H1 (cell line): ENCODE results near the gene SLC34A1. TPM values are rescaled to one million over a fixed set of nuclear protein-coding genes. Genes with fewer than 3 reads are reported as not detected.

ENCODE experiments used
- CTCF ChIA-PET: fragments of 300-600 bp; sonication (Branson Sonifier 250); formaldehyde crosslinking; loops from one replicate; lab custom pipeline; 2021; ENCODE audit not compliant: partially characterized antibody; lab: Charles Lee
- POLR2A ChIA-PET: fragments of 300-600 bp; sonication (Branson Sonifier 250); formaldehyde crosslinking; loops from one replicate; lab custom pipeline; 2021; ENCODE audit warnings: inconsistent platforms; ENCODE audit not compliant: partially characterized antibody; lab: Charles Lee
- DNase-seq, 2 experiments: peaks; one replicate each; pipeline versions ENCODE4 v3.0.0 to v3.0.0-alpha.2; 2010 to 2022; ENCODE audit warnings: low spot score in 2 of 2, low read depth in 1 of 2, mixed read lengths in 1 of 2
- FAIRE-seq: peaks from 2 replicates; lab custom pipeline; 2011; peaks lifted over from hg19 to GRCh38; lab: Jason Lieb, UNC
- H2AFZ ChIP-seq: 2 replicates; pipeline ENCODE4 v1.8.1; 2012; ENCODE audit warnings: low read length, inconsistent platforms
- H2AK5ac ChIP-seq: 2 replicates; pipeline ENCODE4 v1.6.1; 2013; ENCODE audit warnings: low read depth, low read length
- H2BK120ac ChIP-seq: replicated peaks from 2 replicates; pipeline ENCODE3; 2013; ENCODE audit warnings: low read depth, low read length, inconsistent platforms
- H2BK12ac ChIP-seq: 2 replicates; pipeline ENCODE4 v1.6.1; 2013; ENCODE audit warnings: low read depth, low read length
- H2BK15ac ChIP-seq: 2 replicates; pipeline ENCODE4 v1.6.1; 2013; ENCODE audit warnings: low read length
- H2BK20ac ChIP-seq: 2 replicates; pipeline ENCODE4 v1.6.1; 2013; ENCODE audit warnings: low read length
- H2BK5ac ChIP-seq: 2 replicates; pipeline ENCODE4 v1.6.1; 2013; ENCODE audit warnings: low read depth, low read length
- H3K14ac ChIP-seq: 2 replicates; pipeline ENCODE4 v1.6.1; 2013; ENCODE audit warnings: inconsistent platforms; ENCODE audit not compliant: insufficient read length
- H3K18ac ChIP-seq: 2 replicates; pipeline ENCODE4 v1.6.1; 2013; ENCODE audit warnings: low read length; ENCODE audit errors: extremely low read depth
- H3K23ac ChIP-seq: 2 replicates; pipeline ENCODE4 v1.6.1; 2013; ENCODE audit warnings: inconsistent platforms; ENCODE audit not compliant: insufficient read length
- H3K23me2 ChIP-seq: 2 replicates; pipeline ENCODE4 v1.6.1; 2013; ENCODE audit warnings: low read depth, low read length
- H3K27ac ChIP-seq: 2 replicates; pipeline ENCODE4 v1.6.1; 2011; ENCODE audit warnings: low read depth, low read length, inconsistent platforms
- H3K27me3 ChIP-seq, 4 experiments: replicated peaks in 1 of 4; 1 replicate in 1 of 4; 2 replicates in 3 of 4; pipeline versions ENCODE4 v1.6.1 to v1.8.1; 2011 to 2013; ENCODE audit warnings: low read length in 3 of 4, mild to moderate bottlenecking in 3 of 4, inconsistent platforms in 2 of 4, mixed read lengths in 2 of 4, moderate library complexity in 1 of 4; ENCODE audit not compliant: control insufficient read depth in 3 of 4, insufficient read depth in 3 of 4; ENCODE audit errors: extremely low read depth in 1 of 4
- H3K36me3 ChIP-seq, 4 experiments: 2 replicates each; pipeline versions ENCODE4 v1.6.1 to v1.8.1; 2011 to 2013; ENCODE audit warnings: mild to moderate bottlenecking in 4 of 4, low read length in 3 of 4, moderate library complexity in 2 of 4, control low read depth in 1 of 4, inconsistent platforms in 1 of 4; ENCODE audit not compliant: insufficient read depth in 4 of 4, control insufficient read depth in 2 of 4
- H3K4ac ChIP-seq: replicated peaks from 2 replicates; pipeline ENCODE3; 2013; ENCODE audit warnings: low read length, low read depth, mixed read lengths, inconsistent platforms; ENCODE audit not compliant: insufficient read length
- H3K4me1 ChIP-seq, 4 experiments: replicated peaks in 1 of 4; 1 replicate in 1 of 4; 2 replicates in 3 of 4; pipeline versions ENCODE4 v1.6.1 to v1.8.1; 2011 to 2013; ENCODE audit warnings: low read length in 3 of 4, inconsistent platforms in 2 of 4, mixed read lengths in 1 of 4; ENCODE audit not compliant: insufficient read depth in 4 of 4, control insufficient read depth in 3 of 4
- H3K4me2 ChIP-seq, 2 experiments: 2 replicates each; pipeline versions ENCODE4 v1.6.1 to v1.8.1; 2011 to 2013; ENCODE audit warnings: low read depth in 2 of 2, low read length in 2 of 2, control low read depth in 1 of 2, inconsistent platforms in 1 of 2, mild to moderate bottlenecking in 1 of 2; ENCODE audit not compliant: insufficient read depth in 1 of 2
- H3K4me3 ChIP-seq, 4 experiments: fragments of 200-600, 300-600 bp in 1 of 4; sonication (generic), shearing (Covaris generic), sonication (Bioruptor Twin) in 1 of 4; 2 replicates each; pipeline versions ENCODE4 v1.5.1 to v1.8.1; 2011 to 2016; ENCODE audit warnings: low read length in 4 of 4, low read depth in 3 of 4, control low read depth in 2 of 4, inconsistent platforms in 2 of 4, mild to moderate bottlenecking in 2 of 4, mixed read lengths in 1 of 4, moderate library complexity in 1 of 4; ENCODE audit not compliant: insufficient read depth in 2 of 4; ENCODE audit errors: extremely low read depth in 1 of 4
- H3K56ac ChIP-seq: replicated peaks from 2 replicates; pipeline ENCODE3; 2013; ENCODE audit warnings: low read depth, mild to moderate bottlenecking, mixed read lengths, low read length, inconsistent platforms; ENCODE audit not compliant: insufficient read length
- H3K79me1 ChIP-seq: 2 replicates; pipeline ENCODE4 v1.6.1; 2013; ENCODE audit warnings: low read depth, low read length, control low read depth
- H3K79me2 ChIP-seq, 2 experiments: 2 replicates each; pipeline versions ENCODE4 v1.6.1 to v1.8.1; 2012 to 2013; ENCODE audit warnings: low read length in 2 of 2, mild to moderate bottlenecking in 2 of 2, inconsistent platforms in 1 of 2; ENCODE audit not compliant: insufficient read depth in 2 of 2, control insufficient read depth in 1 of 2
- H3K9ac ChIP-seq, 4 experiments: replicated peaks in 1 of 4; 1 replicate in 1 of 4; 2 replicates in 3 of 4; pipeline versions ENCODE4 v1.6.1 to v1.8.1; 2011 to 2013; ENCODE audit warnings: low read depth in 3 of 4, low read length in 3 of 4, control low read depth in 2 of 4, mild to moderate bottlenecking in 2 of 4, moderate library complexity in 2 of 4, inconsistent platforms in 1 of 4; ENCODE audit errors: extremely low read depth in 1 of 4
- H3K9me3 ChIP-seq, 2 experiments: 2 replicates each; pipeline versions ENCODE4 v1.6.1 to v1.8.1; 2012 to 2013; ENCODE audit warnings: mild to moderate bottlenecking in 2 of 2, moderate library complexity in 2 of 2, control low read depth in 1 of 2, inconsistent platforms in 1 of 2, low read depth in 1 of 2, low read length in 1 of 2, mixed read lengths in 1 of 2; ENCODE audit not compliant: insufficient read depth in 2 of 2
- H4K20me1 ChIP-seq, 2 experiments: replicated peaks in 1 of 2; 2 replicates each; pipeline versions ENCODE3 to v1.8.1; 2011 to 2013; ENCODE audit warnings: inconsistent platforms in 2 of 2, low read length in 2 of 2, mild to moderate bottlenecking in 1 of 2; ENCODE audit not compliant: insufficient read depth in 2 of 2, control insufficient read depth in 1 of 2
- H4K5ac ChIP-seq: 2 replicates; pipeline ENCODE4 v1.6.1; 2013; ENCODE audit warnings: low read length, low read depth, mixed read lengths, inconsistent platforms; ENCODE audit not compliant: insufficient read length
- H4K8ac ChIP-seq: 2 replicates; pipeline ENCODE4 v1.8.0; 2013; ENCODE audit warnings: mild to moderate bottlenecking, moderate library complexity, low read length, inconsistent platforms; ENCODE audit not compliant: insufficient read depth; ENCODE audit errors: extremely low read depth
- H4K91ac ChIP-seq: replicated peaks from 2 replicates; pipeline ENCODE3; 2013; ENCODE audit warnings: low read length, mixed read lengths, inconsistent platforms; ENCODE audit not compliant: insufficient read length
- KDM4A ChIP-seq: IDR thresholded peaks from one replicate; pipeline ENCODE4 v1.7.1; 2012; ENCODE audit warnings: low read depth, mild to moderate bottlenecking, moderate library complexity, low read length, inconsistent platforms; ENCODE audit not compliant: severe bottlenecking
- POLR2A ChIP-seq, 2 experiments: IDR thresholded peaks; 1 replicate in 1 of 2; 2 replicates in 1 of 2; pipeline ENCODE4 v1.6.1; 2011; ENCODE audit warnings: low read depth in 2 of 2, low read length in 2 of 2, mild to moderate bottlenecking in 2 of 2; ENCODE audit errors: control extremely low read depth in 1 of 2
- SIN3A ChIP-seq, 2 experiments: IDR thresholded peaks in 1 of 2; conservative IDR thresholded peaks in 1 of 2; 2 replicates each; pipeline ENCODE4 v1.6.1; 2011 to 2012; ENCODE audit warnings: low read length in 2 of 2, improper control_type of control experiment in 1 of 2, low read depth in 1 of 2, mild to moderate bottlenecking in 1 of 2
- WGBS, 2 experiments: shearing (Covaris generic) in 1 of 2; methylation state at CpG; one replicate each; pipeline versions ENCODE4 v1.1.6 to v1.1.7; 2013 to 2015; ENCODE audit warnings: low lambda C conversion rate in 2 of 2, mixed read lengths in 2 of 2, inconsistent platforms in 1 of 2, low coverage in 1 of 2, missing lambda C conversion rate in 1 of 2; ENCODE audit not compliant: insufficient replicate concordance in 2 of 2, insufficient coverage in 1 of 2, insufficient read length in 1 of 2; ENCODE audit errors: extremely low coverage in 1 of 2, missing lambda C conversion rate in 1 of 2; 5-methylcytosine and 5-hydroxymethylcytosine counted together
- polyA plus RNA-seq, 7 experiments: library from polyadenylated mRNA; depleted of rRNA in 3 of 7; stranded (reverse) in 5 of 7; unstranded in 2 of 7; fragments of >200 nt in 5 of 7; fragments of 200-250 nt in 2 of 7; gene quantifications; 1 replicate in 5 of 7; 2 replicates in 1 of 7; 4 replicates in 1 of 7; pipeline versions ENCODE4 v1.2.1 to v1.2.3, GENCODE V29; 2011 to 2013; ENCODE audit warnings: missing spikeins in 2 of 7, mixed read lengths in 2 of 7
- total RNA-seq: library from RNA; stranded (reverse); fragmentation: NEBNext Ultra II Directional; extraction: Animal tissue kit (Norgen Biotek cat#: 25700); gene quantifications from 2 replicates; pipeline ENCODE4 v1.2.1, GENCODE V29; 2021

Gene SLC34A1
- total and polyA plus RNA-seq, 2 of the 8 experiments (the other 6 are each of a cell fraction or from before 2014, with no cell fraction given), result not detected

- H4K91ac ChIP-seq, result no peak overlapping the region
- no peak for FAIRE-seq
These were observed 12.6 kb downstream of the SLC34A1 start for GRCh38 chr5:177396807-177397206.

More at GRCh38 chr5:177396807-177397206, 12.6 kb downstream of the SLC34A1 start:
- no peak overlapping the region for H3K56ac ChIP-seq
- no peaks in the 10 kb centered on the region for H3K9me3 ChIP-seq
- H3K23me2 ChIP-seq, result no peaks in the 10 kb centered on the region
- no peaks in the 10 kb centered on the region; a peak in 1 of 7 replicates for H3K4me1 ChIP-seq
- H2BK15ac ChIP-seq, result no peak overlapping the region
- no peak overlapping the region for H2BK120ac ChIP-seq
- H2BK12ac ChIP-seq, result peak overlapping the region; percentile 84; the same call in 1 of the 2 replicates
- no peak overlapping the region for H4K5ac ChIP-seq
- no peak overlapping the region for H3K4me2 ChIP-seq
- H2AK5ac ChIP-seq, result no peak overlapping the region
- no peak overlapping the region for H3K18ac ChIP-seq
- WGBS, 2 experiments, result 89% methylated on average over 8 of the region's 10 CpGs; no CpG with 5 or more reads in 1 of the 2 experiments
- H3K27me3 ChIP-seq, result peaks cover 0 to 16% (median 9%) of the 10 kb centered on the region in 4 experiments; a peak in 6 of 7 replicates
- H3K14ac ChIP-seq, result no peak overlapping the region
- H2BK5ac ChIP-seq, result no peak overlapping the region
- ChIA-PET CTCF (interaction anchor here (1.0 to 18.7 kb wide), 3 partner anchors 9 to 24 kb away, joined by 3 to 363 read pairs (median 4); no protein-coding TSS in a partner anchor), POLR2A (interaction anchor here (0.7 to 10.8 kb wide), 3 partner anchors 12 to 58 kb away, joined by 3 to 143 read pairs (median 5); partner anchors contain the start of gene PRR7)
- H4K20me1 ChIP-seq, result no peaks in the 10 kb centered on the region
- no peak overlapping the region for H3K4me3 ChIP-seq
- DNase-seq, result no peak
- no peaks in the 10 kb centered on the region for H3K79me2 ChIP-seq
- H3K4ac ChIP-seq, result no peak overlapping the region
- no peak overlapping the region for H3K9ac ChIP-seq
- TF ChIP-seq POLR2A (IDR thresholded peaks at IDR 0.05; ENCODE audit: control extremely low read depth in 1 of 2, low read depth in 2 of 2, low read length in 2 of 2) (no peak), SIN3A (conservative IDR thresholded peaks at IDR 0.05 in 1 of 2, IDR thresholded peaks at IDR 0.05 in 1 of 2; ENCODE audit: low read depth in 1 of 2, low read length in 2 of 2) (no peak), KDM4A (no peak)
- no peak overlapping the region for H2AFZ ChIP-seq
- no peaks in the 10 kb centered on the region for H3K36me3 ChIP-seq
- no peaks in the 10 kb centered on the region for H3K79me1 ChIP-seq
- H3K27ac ChIP-seq, result no peak overlapping the region
- 0 out of 2 replicates have a peak overlapping the region, but pooled peaks have one; percentile 48 for H2BK20ac ChIP-seq
- peak overlapping the region; percentile 86; the same call in 1 of the 2 replicates for H4K8ac ChIP-seq
- H3K23ac ChIP-seq, result no peak overlapping the region
